Neural cell (in vitro differentiated cells): ENCODE measurements around the gene CCDC9. TPM values are rescaled to one million over a fixed set of nuclear protein-coding genes. Genes with fewer than 3 reads are reported as not detected.
"Not testable (repeated sequence)": the region's sequence is repeated elsewhere in the genome, so short reads cannot be mapped to it uniquely, and the experiment has no call there.

Experiments
- H2AFZ ChIP-seq: fragments of 200-600, 300-800 bp; sonication (generic), shearing (Covaris generic); 2 replicates; pipeline ENCODE4 v1.6.0; 2014; ENCODE audit warnings: low read depth, mild to moderate bottlenecking, antibody characterized with exemption, low read length, moderate library complexity
- H3F3A ChIP-seq: fragments of 200-600 bp; shearing (Covaris generic); 2 replicates; pipeline ENCODE4 v1.6.1; 2016; ENCODE audit warnings: mild to moderate bottlenecking, moderate library complexity, mixed read lengths, antibody characterized with exemption, low read length; ENCODE audit not compliant: insufficient read depth, poor library complexity, severe bottlenecking
- H3K27ac ChIP-seq: fragments of 200-600, 300-800 bp; sonication (generic), shearing (Covaris generic); 2 replicates; pipeline ENCODE4 v1.5.1; 2014; ENCODE audit warnings: mild to moderate bottlenecking, low read length, moderate library complexity
- H3K27me3 ChIP-seq: fragments of 300-800, 200-600 bp; sonication (generic), shearing (Covaris generic); 2 replicates; pipeline ENCODE4 v1.6.0; 2014; ENCODE audit warnings: mild to moderate bottlenecking, low read depth, low read length, moderate library complexity; ENCODE audit not compliant: insufficient read depth
- H3K36me3 ChIP-seq: fragments of 300-800, 200-600 bp; sonication (generic), shearing (Covaris generic); 2 replicates; pipeline ENCODE4 v1.5.1; 2014; ENCODE audit warnings: mild to moderate bottlenecking, antibody characterized with exemption, low read length, moderate library complexity; ENCODE audit not compliant: insufficient read depth
- H3K4me2 ChIP-seq: fragments of 300-800, 200-600 bp; sonication (generic), shearing (Covaris generic); 2 replicates; pipeline ENCODE4 v1.6.0; 2014; ENCODE audit warnings: mild to moderate bottlenecking, low read length
- H3K4me3 ChIP-seq: fragments of 300-800, 200-600 bp; sonication (generic), shearing (Covaris generic); 2 replicates; pipeline ENCODE4 v1.5.1; 2014; ENCODE audit warnings: mild to moderate bottlenecking, low read length, moderate library complexity
- H3K79me2 ChIP-seq: fragments of 200-600 bp; shearing (Covaris generic); replicated peaks from 2 replicates; pipeline ENCODE4 v1.6.0; 2014; ENCODE audit warnings: mild to moderate bottlenecking, low read length, moderate library complexity; ENCODE audit not compliant: insufficient read depth
- H3K9ac ChIP-seq: fragments of 300-800, 200-600 bp; sonication (generic), shearing (Covaris generic); 2 replicates; pipeline ENCODE4 v1.6.1; 2016; ENCODE audit warnings: mild to moderate bottlenecking, low read length, mixed read lengths
- H3K9me2 ChIP-seq: fragments of 200-600 bp; shearing (Covaris generic); 2 replicates; pipeline ENCODE4 v1.6.1; 2016; ENCODE audit warnings: mild to moderate bottlenecking, low read length, mixed read lengths; ENCODE audit not compliant: insufficient read depth
- H3K9me3 ChIP-seq: fragments of 200-600, 300-800 bp; sonication (generic), shearing (Covaris generic); 2 replicates; pipeline ENCODE4 v1.6.1; 2016; ENCODE audit warnings: mild to moderate bottlenecking, mixed run types, low read length, moderate library complexity, mixed read lengths
- H4K20me1 ChIP-seq: fragments of 200-600 bp; shearing (Covaris generic); 2 replicates; pipeline ENCODE4 v1.6.1; 2016; ENCODE audit warnings: mild to moderate bottlenecking, mixed run types; ENCODE audit not compliant: insufficient read depth
- CTCF ChIP-seq: fragments of 450-650 bp; IDR thresholded peaks from 2 replicates; pipeline ENCODE4 v1.5.1; 2014; ENCODE audit warnings: antibody characterized with exemption, mild to moderate bottlenecking, moderate library complexity; ENCODE audit not compliant: poor library complexity, severe bottlenecking
- EP300 ChIP-seq: fragments of 450-650 bp; conservative IDR thresholded peaks from 2 replicates; pipeline ENCODE4 v1.6.1; 2014; ENCODE audit warnings: antibody characterized with exemption, mild to moderate bottlenecking, moderate library complexity; ENCODE audit not compliant: poor library complexity, severe bottlenecking
- EZH2 ChIP-seq: fragments of 200-600, 300-800 bp; shearing (Covaris generic), sonication (generic); IDR thresholded peaks from 2 replicates; pipeline ENCODE4 v1.6.1; 2014; ENCODE audit warnings: antibody characterized with exemption, low read length, borderline replicate concordance, mild to moderate bottlenecking; ENCODE audit not compliant: insufficient read depth, poor library complexity, severe bottlenecking
- MXI1 ChIP-seq: fragments of 450-650 bp; conservative IDR thresholded peaks from 2 replicates; pipeline ENCODE4 v1.6.1; 2014; ENCODE audit warnings: antibody characterized with exemption, mild to moderate bottlenecking; ENCODE audit not compliant: poor library complexity, severe bottlenecking
- POLR2AphosphoS5 ChIP-seq: IDR thresholded peaks from 2 replicates; pipeline ENCODE4 v1.6.1; 2012
- RAD21 ChIP-seq: fragments of 450-650 bp; conservative IDR thresholded peaks from 2 replicates; pipeline ENCODE4 v1.6.1; 2014; ENCODE audit warnings: antibody characterized with exemption, mild to moderate bottlenecking, moderate library complexity
- REST ChIP-seq: IDR thresholded peaks from 2 replicates; pipeline ENCODE4 v1.6.1; 2012; ENCODE audit warnings: borderline replicate concordance
- SMC3 ChIP-seq: fragments of 450-650 bp; conservative IDR thresholded peaks from 2 replicates; pipeline ENCODE4 v1.6.1; 2014; ENCODE audit warnings: antibody characterized with exemption, mild to moderate bottlenecking, moderate library complexity; ENCODE audit not compliant: poor library complexity
- TAF1 ChIP-seq: IDR thresholded peaks from 2 replicates; pipeline ENCODE4 v1.6.1; 2012; ENCODE audit warnings: low read depth
- polyA plus RNA-seq: library from polyadenylated mRNA; depleted of rRNA; stranded (reverse); fragments of >200 nt; gene quantifications from 2 replicates; pipeline ENCODE4 v1.2.3, GENCODE V29; 2014

Gene CCDC9
- polyA plus RNA-seq, 1 donor from 2014 or later, result 2.1 TPM

- TF ChIP-seq REST, result peak; percentile 28
These were observed 12.4 kb upstream of the CCDC9 start (continued) for GRCh38 chr19:47243776-47244547.

GRCh38 chr19:47247308-47247990 is 8.9 kb upstream of the CCDC9 start:
- Histone ChIP-seq H3K27me3 (no peaks in the 10 kb centered on the region), H3K9me3 (no peaks in the 10 kb centered on the region), H4K20me1 (no peaks in the 10 kb centered on the region), H2AFZ (no peak overlapping the region), H3K79me2 (no peaks in the 10 kb centered on the region), H3K9ac (no peak overlapping the region), H3K27ac (no peak overlapping the region), H3K4me3 (no peak overlapping the region), H3F3A (no peaks in the 10 kb centered on the region), H3K9me2 (no peaks in the 10 kb centered on the region), H3K4me2 (no peak overlapping the region), H3K36me3 (no peaks in the 10 kb centered on the region)
- TF ChIP-seq POLR2AphosphoS5 (no peak), RAD21 (peak; percentile 64), CTCF (peak; percentile 81), REST (no peak), SMC3 (peak; percentile 76), TAF1 (no peak), EP300 (no peak), EZH2 (no peak), MXI1 (no peak)

GRCh38 chr19:47253016-47253415 is 3.3 kb upstream of the CCDC9 start:
- not testable (repeated sequence) for H3K9me3 ChIP-seq, H3K27me3 ChIP-seq, H3K9me2 ChIP-seq, H3K9ac ChIP-seq, H4K20me1 ChIP-seq, H2AFZ ChIP-seq, H3K4me3 ChIP-seq, H3F3A ChIP-seq, H3K27ac ChIP-seq, H3K79me2 ChIP-seq, H3K4me2 ChIP-seq, H3K36me3 ChIP-seq
